MCF 10A (cell line): ENCODE measurements around the gene IRAK1BP1. TPM values are rescaled to one million over a fixed set of nuclear protein-coding genes. Genes with fewer than 3 reads are reported as not detected.
"Not testable (repeated sequence)": the region's sequence is repeated elsewhere in the genome, so short reads cannot be mapped to it uniquely, and the experiment has no call there.

Source experiments
- BruUV-seq: library from RNA; stranded (reverse); fragments of 400-500 nt; replicated peaks from 2 replicates; lab custom pipeline; 2021; lab: Mats Ljungman, UMichigan
- CTCF ChIA-PET: fragments of 300-600 bp; sonication (Branson Sonifier 250); formaldehyde crosslinking; extraction: SDS; loops from one replicate; lab custom pipeline; 2021; ENCODE audit warnings: antibody characterized with exemption, inconsistent platforms; lab: Yijun Ruan, JAX
- POLR2A ChIA-PET: fragments of 300-600, 350-650 bp; sonication (Branson Sonifier 250); formaldehyde crosslinking; extraction: SDS; loops from one replicate; lab custom pipeline; 2020; ENCODE audit warnings: antibody characterized with exemption, inconsistent platforms; lab: Yijun Ruan, JAX
- DNase-seq: peaks from one replicate; pipeline ENCODE4 v3.0.0-alpha.2; 2018; ENCODE audit not compliant: unreplicated experiment
- H3K27ac Mint-ChIP-seq: one replicate; pipeline ENCODE4 v1.8.0; 2022; ENCODE audit warnings: mild to moderate bottlenecking, low read depth, mixed read lengths; ENCODE audit not compliant: unreplicated experiment
- H3K27me3 Mint-ChIP-seq: one replicate; pipeline ENCODE4 v1.8.0; 2022; ENCODE audit warnings: mixed read lengths; ENCODE audit not compliant: insufficient read depth, unreplicated experiment
- H3K36me3 Mint-ChIP-seq: one replicate; pipeline ENCODE4 v1.8.0; 2022; ENCODE audit warnings: mild to moderate bottlenecking, moderate library complexity, mixed read lengths; ENCODE audit not compliant: insufficient read depth, unreplicated experiment
- H3K4me1 Mint-ChIP-seq: one replicate; pipeline ENCODE4 v1.8.0; 2022; ENCODE audit warnings: mixed read lengths; ENCODE audit not compliant: insufficient read depth, unreplicated experiment
- H3K4me3 Mint-ChIP-seq: one replicate; pipeline ENCODE4 v1.8.0; 2022; ENCODE audit warnings: mild to moderate bottlenecking, moderate library complexity, mixed read lengths; ENCODE audit not compliant: unreplicated experiment
- H3K9me3 Mint-ChIP-seq: one replicate; pipeline ENCODE4 v1.8.0; 2022; ENCODE audit warnings: mixed read lengths; ENCODE audit not compliant: unreplicated experiment
- CTCF ChIP-seq: fragments of 200-600 bp; IDR thresholded peaks from one replicate; pipeline ENCODE4 v1.8.0; 2022; ENCODE audit warnings: antibody characterized with exemption, mild to moderate bottlenecking; ENCODE audit not compliant: unreplicated experiment
- intact Hi-C: fragments of 100-400 bp; cut with micrococcal nuclease; formaldehyde crosslinking; loops from 2 replicates; pipeline ENCODE4 v1.14.1; 2022
- total RNA-seq: library from RNA; stranded (reverse); gene quantifications from 2 replicates; pipeline ENCODE4 v1.2.3, GENCODE V29; 2022

The IRAK1BP1 gene
- total RNA-seq, 1 experiment from 2014 or later = 6.6 TPM

GRCh38 chr6:78868116-78868515 is 765 bp downstream of the IRAK1BP1 start:
- ChIA-PET CTCF (no interaction called here), POLR2A (interaction anchor here (1.4 kb wide), 1 partner anchor 16 kb away, joined by 6 read pairs; no protein-coding TSS in a partner anchor)
- Mint-ChIP-seq H3K36me3 (peaks cover 8% of the 10 kb centered on the region), H3K4me3 (peak overlapping the region; percentile 100), H3K9me3 (no peaks in the 10 kb centered on the region), H3K27me3 (no peaks in the 10 kb centered on the region), H3K27ac (peak overlapping the region; percentile 94), H3K4me1 (no peaks in the 10 kb centered on the region)
- TSS peak; percentile 49 for BruUV-seq
- intact Hi-C loops = loop anchor here (5.0 kb wide), 2 partner anchors 209 to 669 kb away; partner anchors contain the start of genes LCA5 and PHIP
- no peak for TF ChIP-seq CTCF
- DNase-seq = no peak

DNA sequence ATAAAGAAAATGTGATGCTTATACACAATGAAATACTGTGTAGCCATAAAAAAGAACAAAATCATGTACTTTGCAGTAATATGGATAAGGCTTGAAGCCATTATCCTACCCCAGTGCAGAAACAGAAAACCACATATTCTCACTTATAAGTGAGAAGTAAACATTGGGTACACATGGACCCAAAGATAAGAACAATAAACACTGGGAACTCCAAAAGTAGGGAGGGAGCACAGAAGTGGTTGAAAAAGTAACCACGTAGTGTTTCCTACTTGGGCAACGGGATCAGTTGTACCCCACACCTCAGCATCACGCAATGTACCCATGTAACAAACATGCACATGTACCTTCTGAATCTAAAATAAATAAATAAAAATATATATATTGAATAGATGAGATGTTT is 8.2 kb downstream of the IRAK1BP1 start:
- TF ChIP-seq CTCF = no peak
- H3K4me3 Mint-ChIP-seq = no peak overlapping the region
- no peaks in the 10 kb centered on the region for H3K27me3 Mint-ChIP-seq
- no peaks in the 10 kb centered on the region for H3K4me1 Mint-ChIP-seq
- no peaks in the 10 kb centered on the region for H3K9me3 Mint-ChIP-seq
- no peak for DNase-seq
- BruUV-seq = no TSS peak
- peaks cover 27% of the 10 kb centered on the region for H3K36me3 Mint-ChIP-seq
- no peak overlapping the region for H3K27ac Mint-ChIP-seq
- POLR2A ChIA-PET = no interaction called here
- CTCF ChIA-PET = no interaction called here
- intact Hi-C loops = no loop called here

DNA sequence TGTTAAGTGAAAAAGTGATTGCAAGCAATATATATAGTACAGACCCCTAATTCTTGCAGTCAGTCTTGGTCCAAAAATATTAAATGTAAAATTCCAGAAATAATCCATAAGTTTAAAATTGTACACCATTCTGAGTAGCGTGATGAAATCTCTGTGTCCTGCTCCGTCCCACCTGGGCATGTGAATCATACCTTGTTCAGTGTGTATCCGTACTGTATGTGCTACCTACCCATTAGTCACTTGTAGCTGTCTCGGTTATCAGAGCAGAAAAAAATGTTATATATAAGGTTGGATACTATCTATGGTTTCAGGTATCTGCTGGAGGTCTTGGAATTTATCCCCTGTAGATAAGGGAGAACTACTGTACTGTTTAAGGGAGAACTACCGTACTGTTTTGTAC is 16.3 kb downstream of the IRAK1BP1 start:
- Mint-ChIP-seq H3K4me3 (peak overlapping the region; percentile 19), H3K4me1 (peaks cover 4% of the 10 kb centered on the region), H3K9me3 (no peaks in the 10 kb centered on the region), H3K27ac (no peak overlapping the region), H3K36me3 (peaks cover 19% of the 10 kb centered on the region), H3K27me3 (no peaks in the 10 kb centered on the region)
- ChIA-PET CTCF (no interaction called here), POLR2A (interaction anchor here (0.7 to 1.5 kb wide), 4 partner anchors 15 to 195 kb away, joined by 3 to 6 read pairs (median 3); partner anchors contain the start of genes IRAK1BP1 and PHIP)
- TF ChIP-seq CTCF = no peak
- no TSS peak for BruUV-seq
- intact Hi-C loops = no loop called here
- peak; percentile 53 for DNase-seq

- DNase-seq, H3K9me3 Mint-ChIP-seq, H3K4me1 Mint-ChIP-seq, POLR2A ChIA-PET, CTCF ChIA-PET, intact Hi-C loops, H3K4me3 Mint-ChIP-seq, H3K27ac Mint-ChIP-seq, H3K27me3 Mint-ChIP-seq, BruUV-seq: not testable (repeated sequence)
- peaks cover 15% of the 10 kb centered on the region for H3K36me3 Mint-ChIP-seq
Measured at GRCh38 chr6:78889901-78890300, 22.6 kb downstream of the IRAK1BP1 start.
